HG02938 (cell line): ENCODE results near the gene SERPINC1.
"Not testable (repeated sequence)": the region's sequence is repeated elsewhere in the genome, so short reads cannot be mapped to it uniquely, and the experiment has no call there.

Source experiments
- ATAC-seq: cut with Tn5 transposase; IDR thresholded peaks from one replicate; pipeline ENCODE4 v1.9.1; 2021; ENCODE audit warnings: mild to moderate bottlenecking, moderate library complexity; ENCODE audit not compliant: unreplicated experiment

The SERPINC1 gene

DNA sequence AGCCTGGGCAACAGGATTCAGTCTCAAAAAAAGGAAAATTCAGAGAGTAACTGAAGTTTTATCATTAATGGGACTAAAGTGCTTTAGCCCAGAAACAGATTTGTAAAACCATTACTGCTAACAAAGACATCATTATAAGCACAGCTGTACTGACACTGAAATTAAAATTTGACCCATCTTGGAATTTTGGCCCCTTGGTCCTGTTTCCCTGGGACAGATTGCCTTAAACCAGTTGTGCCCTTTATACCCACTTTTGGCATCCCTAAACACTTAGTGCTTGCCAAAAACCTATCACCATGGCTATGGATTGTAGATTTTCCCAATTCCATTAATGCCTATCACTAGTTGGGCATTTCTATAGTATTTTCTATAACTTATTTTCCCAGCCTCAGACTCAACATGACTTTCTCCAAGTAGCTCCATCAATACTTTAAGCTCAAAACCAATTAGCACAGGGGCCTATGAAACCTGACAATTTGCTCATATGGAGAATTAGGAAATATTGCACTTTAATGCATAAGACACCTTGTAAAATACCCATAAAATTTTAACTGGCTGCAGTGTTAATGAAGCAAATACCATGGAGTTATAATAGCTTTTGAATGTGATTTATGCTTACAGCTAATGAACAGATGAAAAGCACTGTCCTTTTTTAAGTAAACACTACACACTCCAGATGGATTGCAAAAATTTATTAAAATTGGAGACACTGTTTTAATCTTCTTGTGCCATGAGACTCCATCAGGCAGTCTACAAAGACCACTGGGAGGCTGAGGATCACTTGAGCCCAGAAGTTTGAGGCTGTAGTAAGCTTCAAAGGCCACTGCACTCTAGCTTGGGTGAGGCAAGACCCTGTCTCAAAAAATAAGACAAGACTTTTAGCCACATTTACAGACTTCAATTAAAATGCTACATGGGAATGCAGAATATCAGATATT, 53.6 kb downstream of the SERPINC1 start:
- ATAC-seq: no peak

GRCh38 chr1:173862769-173863223, 54.3 kb downstream of the SERPINC1 start:
- ATAC-seq: no peak

DNA sequence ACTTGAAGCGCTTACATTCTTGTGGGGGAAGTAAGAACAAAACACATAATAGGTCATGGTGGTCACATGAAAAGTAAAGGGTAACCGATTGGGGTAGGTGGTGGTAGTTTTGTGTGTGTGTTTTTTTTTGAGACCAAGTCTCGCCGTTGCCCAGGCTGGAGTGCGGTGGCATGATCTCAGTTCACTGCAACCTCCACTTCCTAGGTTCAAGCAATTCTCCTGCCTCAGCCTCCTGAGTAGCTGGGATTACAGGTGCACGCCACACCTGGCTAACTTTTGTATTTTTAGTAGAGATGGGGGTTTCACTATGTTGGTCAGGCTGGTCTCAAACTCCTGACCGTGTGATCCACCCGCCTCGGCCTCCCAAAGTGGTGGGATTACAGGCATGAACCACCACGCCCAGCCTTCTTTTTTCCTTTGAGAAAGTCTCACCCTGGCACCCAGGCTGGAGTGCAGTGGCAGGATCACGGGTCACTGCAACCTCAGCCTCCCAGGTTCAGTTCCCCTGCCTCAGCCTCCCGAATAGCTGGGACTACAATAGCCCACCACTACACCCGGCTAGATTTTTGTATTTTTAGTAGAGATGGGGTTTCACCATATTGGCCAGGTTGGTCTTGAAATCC, 54.9 kb downstream of the SERPINC1 start:
- not testable (repeated sequence) for ATAC-seq

DNA sequence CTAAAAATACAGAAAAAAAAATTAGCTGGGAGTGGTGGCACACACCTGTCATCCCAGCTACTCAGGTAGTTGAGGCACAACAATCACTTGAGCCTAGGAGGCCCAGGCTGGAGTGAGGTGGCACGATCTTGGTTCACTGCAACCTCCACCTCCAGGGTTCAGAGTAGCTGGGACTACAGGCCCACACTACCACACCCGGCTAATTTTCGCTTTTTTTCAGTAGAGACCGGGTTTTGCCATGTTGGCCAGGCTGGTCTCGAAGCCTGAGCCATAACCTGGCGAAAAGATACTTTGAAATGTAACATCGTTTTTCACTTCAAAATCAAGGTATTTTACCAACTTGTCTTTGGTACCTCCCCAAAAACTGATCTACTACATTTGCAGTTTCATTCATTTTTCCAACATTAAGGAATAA, 55.4 kb downstream of the SERPINC1 start:
- no peak for ATAC-seq

DNA sequence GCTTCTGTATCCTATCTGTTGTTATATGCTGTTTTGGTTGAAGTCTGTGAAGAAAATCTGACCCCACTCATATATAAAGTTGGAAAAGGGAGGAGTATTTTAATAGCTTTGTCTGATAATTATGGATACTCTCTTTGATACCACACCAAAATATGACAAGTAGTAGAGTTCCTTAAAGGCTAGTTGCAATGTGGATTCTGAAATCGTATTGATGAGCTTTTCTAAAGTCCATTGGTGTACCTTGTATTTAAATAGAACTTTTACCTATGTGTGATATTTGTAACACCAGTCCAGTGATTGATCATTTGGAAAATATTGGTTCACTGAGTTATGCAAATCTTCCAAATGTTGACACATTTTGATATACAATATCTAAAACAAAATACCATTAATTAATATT, 57.1 kb downstream of the SERPINC1 start:
- no peak for ATAC-seq

- not testable (repeated sequence) for ATAC-seq
These were observed 57.6 kb downstream of the SERPINC1 start for GRCh38 chr1:173859547-173859946.

DNA sequence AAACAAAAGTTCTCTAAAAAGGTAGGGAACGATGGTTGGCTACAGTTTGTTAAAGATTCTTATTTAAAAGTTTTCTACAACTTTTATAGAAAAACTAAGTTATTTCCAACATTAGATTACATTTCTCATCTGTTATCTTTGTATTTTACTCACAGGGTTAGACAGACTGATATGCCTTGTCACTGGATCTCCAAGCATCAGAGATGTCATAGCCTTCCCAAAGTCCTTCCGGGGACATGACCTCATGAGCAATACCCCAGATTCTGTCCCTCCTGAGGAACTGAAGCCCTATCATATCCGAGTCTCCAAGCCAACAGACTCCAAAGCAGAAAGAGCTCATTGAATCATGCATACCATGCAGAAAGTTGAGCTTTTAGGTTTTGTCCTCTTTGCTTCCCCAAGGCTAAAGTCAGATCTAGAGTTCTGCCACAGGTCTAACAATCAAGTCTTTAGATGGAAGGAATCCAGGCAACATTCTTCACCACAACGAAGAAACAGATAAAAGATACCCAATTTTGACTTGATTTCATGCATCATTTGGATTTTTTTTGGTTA, 59.7 kb downstream of the SERPINC1 start:
- no peak for ATAC-seq

DNA sequence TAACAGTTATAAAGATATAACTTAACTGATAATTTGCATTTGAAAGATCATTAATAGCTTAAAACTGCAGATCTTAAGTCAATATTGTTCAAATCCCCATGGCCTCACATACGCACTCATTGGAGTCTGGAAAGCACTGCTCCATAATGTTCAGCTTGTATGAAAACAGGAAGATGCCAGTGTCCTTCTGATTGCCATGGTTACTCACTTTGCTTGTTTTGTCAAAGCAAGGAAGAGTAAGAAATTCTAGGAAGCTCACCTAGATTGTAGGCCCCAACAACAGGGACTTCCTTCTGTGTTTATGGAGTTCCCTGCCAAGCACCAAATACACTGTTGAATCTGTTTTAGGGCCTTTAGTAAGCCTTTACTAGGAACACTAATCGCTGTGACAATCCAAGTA, 60.2 kb downstream of the SERPINC1 start:
- no peak for ATAC-seq

- ATAC-seq: no peak
These were observed 61.1 kb downstream of the SERPINC1 start for GRCh38 chr1:173856014-173856413.
